Measurements from ENCODE around the gene DNASE1L1. TPM values are rescaled to one million over a fixed set of nuclear protein-coding genes. Genes with fewer than 3 reads are reported as not detected.

DNASE1L1 gene
- total RNA-seq, 2 donors from 2014 or later = 9.6 to 16.1 TPM

- Histone ChIP-seq H3K4me3 (no peak overlapping the region), H3K4me1 (peaks cover 22% of the 10 kb centered on the region), H3K27me3 (no peaks in the 10 kb centered on the region), H3K36me3 (replicated peaks in 1 of 2; ENCODE audit: insufficient read depth in 1 of 2, low read depth in 2 of 2) (no peaks in the 10 kb centered on the region), H3K27ac (no peak overlapping the region), H3K9me3 (no peaks in the 10 kb centered on the region)
- TF ChIP-seq CTCF (IDR thresholded peaks at IDR 0.05) = no peak
- no peak for TF ChIP-seq POLR2A (IDR thresholded peaks at IDR 0.05)
- no peak for ATAC-seq
- DNase-seq = no peak
- WGBS, 2 donors = 92% methylated on average over 6 of the region's 7 CpGs; no CpG with 5 or more reads in 1 of the 2 donors
- intact Hi-C loops (cut with DNase I) = no loop called here
Observed at GRCh38 chrX:154433605-154434004, 24.6 kb upstream of the DNASE1L1 start.

- Histone ChIP-seq H3K27me3 (no peaks in the 10 kb centered on the region), H3K4me3 (no peak overlapping the region), H3K27ac (no peak overlapping the region), H3K36me3 (replicated peaks in 1 of 2; ENCODE audit: insufficient read depth in 1 of 2, low read depth in 2 of 2) (no peaks in the 10 kb centered on the region), H3K4me1 (peaks cover 19% of the 10 kb centered on the region), H3K9me3 (no peaks in the 10 kb centered on the region)
- 91% methylated on average over 4 of the region's 8 CpGs; no CpG with 5 or more reads in 1 of the 2 donors for WGBS, 2 donors
- ATAC-seq (no peak), DNase-seq (no peak)
- intact Hi-C loops (cut with DNase I) = no loop called here
- TF ChIP-seq CTCF (IDR thresholded peaks at IDR 0.05) (no peak), POLR2A (IDR thresholded peaks at IDR 0.05) (no peak)
Observed at GRCh38 chrX:154432210-154432609, 23.2 kb upstream of the DNASE1L1 start.

- Histone ChIP-seq H3K27me3 (no peaks in the 10 kb centered on the region), H3K9me3 (no peaks in the 10 kb centered on the region), H3K36me3 (replicated peaks in 1 of 2; ENCODE audit: insufficient read depth in 1 of 2, low read depth in 2 of 2) (no peaks in the 10 kb centered on the region), H3K4me3 (no peak overlapping the region), H3K4me1 (peaks cover 18% of the 10 kb centered on the region), H3K27ac (peak overlapping the region in 1 of 4 donors; percentile 52)
- ATAC-seq (no peak), DNase-seq (peak in 1 of 4 donors; percentile 54)
- 80 to 86% methylated on average over 1 to 5 of the region's 5 CpGs for WGBS, 2 donors
- TF ChIP-seq CTCF (IDR thresholded peaks at IDR 0.05) = no peak
- no peak for TF ChIP-seq POLR2A (IDR thresholded peaks at IDR 0.05)
- intact Hi-C loops (cut with DNase I) = no loop called here
Observed at GRCh38 chrX:154431341-154431740, 22.3 kb upstream of the DNASE1L1 start.

GRCh38 chrX:154430916-154431315, 21.9 kb upstream of the DNASE1L1 start:
- Histone ChIP-seq H3K4me1 (peaks cover 14% of the 10 kb centered on the region), H3K4me3 (no peak overlapping the region), H3K9me3 (no peaks in the 10 kb centered on the region), H3K36me3 (replicated peaks in 1 of 2; ENCODE audit: insufficient read depth in 1 of 2, low read depth in 2 of 2) (no peaks in the 10 kb centered on the region), H3K27ac (peak overlapping the region in 2 of 4 donors; percentile 17 to 52), H3K27me3 (no peaks in the 10 kb centered on the region)
- 41 to 84% methylated on average over 7 of the region's 7 CpGs for WGBS, 2 donors
- ATAC-seq (no peak), DNase-seq (no peak)
- no peak for TF ChIP-seq CTCF (IDR thresholded peaks at IDR 0.05)
- TF ChIP-seq POLR2A (IDR thresholded peaks at IDR 0.05) = no peak
- intact Hi-C loops (cut with DNase I) = no loop called here

- H3K4me3 ChIP-seq = no peak overlapping the region
- no peaks in the 10 kb centered on the region for H3K9me3 ChIP-seq
- peaks cover 14% of the 10 kb centered on the region for H3K4me1 ChIP-seq
- WGBS, 2 donors = 42 to 84% methylated on average over 5 to 6 of the region's 6 CpGs
- no peaks in the 10 kb centered on the region for H3K27me3 ChIP-seq
- ATAC-seq (no peak), DNase-seq (no peak)
- H3K36me3 ChIP-seq (replicated peaks in 1 of 2; ENCODE audit: insufficient read depth in 1 of 2, low read depth in 2 of 2) = no peaks in the 10 kb centered on the region
- TF ChIP-seq POLR2A (IDR thresholded peaks at IDR 0.05) (peak in 1 of 3 donors; percentile 6), CTCF (IDR thresholded peaks at IDR 0.05) (no peak)
- intact Hi-C loops (cut with DNase I) = no loop called here
- H3K27ac ChIP-seq = peak overlapping the region in 2 of 4 donors; percentile 17 to 52
Observed at GRCh38 chrX:154430479-154430878, 21.4 kb upstream of the DNASE1L1 start.

Data from body of pancreas (tissue), 4 donors.